Endothelial cell of umbilical vein (primary cell): ENCODE data around the gene TUFM. TPM values are rescaled to one million over a fixed set of nuclear protein-coding genes. Genes with fewer than 3 reads are reported as not detected.

ENCODE experiments used
- BruUV-seq: library from RNA; stranded (reverse); fragments of 400-500 nt; replicated peaks from 2 replicates; lab custom pipeline; 2021; lab: Mats Ljungman, UMichigan
- CTCF ChIA-PET: fragments of 300-600, 350-600 bp; sonication (Branson Sonifier 250); formaldehyde crosslinking; loops from one replicate; lab custom pipeline; 2021; ENCODE audit warnings: antibody characterized with exemption, inconsistent platforms; lab: Charles Lee
- POLR2A ChIA-PET: fragments of 300-600, 350-600 bp; sonication (Branson Sonifier 250); formaldehyde crosslinking; loops from one replicate; lab custom pipeline; 2021; ENCODE audit warnings: antibody characterized with exemption, inconsistent platforms; lab: Charles Lee
- DNase-seq: peaks from one replicate; pipeline ENCODE4 v3.0.0-alpha.2; 2011; ENCODE audit warnings: low read depth, low spot score
- FAIRE-seq: peaks from 2 replicates; lab custom pipeline; 2011; peaks lifted over from hg19 to GRCh38; lab: Jason Lieb, UNC
- H2AFZ ChIP-seq: 2 replicates; pipeline ENCODE4 v1.6.0; 2012; ENCODE audit warnings: low read depth, low read length, control low read depth, inconsistent platforms
- H3K27ac ChIP-seq: 2 replicates; pipeline ENCODE4 v1.5.1; 2011; ENCODE audit warnings: low read depth, mild to moderate bottlenecking, control low read depth, low read length, moderate library complexity; ENCODE audit not compliant: insufficient read depth
- H3K27me3 ChIP-seq, 2 experiments: 2 replicates each; pipeline versions ENCODE4 v1.6.0 to v1.6.1; 2011; ENCODE audit warnings: low read length in 2 of 2, mixed read lengths in 1 of 2; ENCODE audit not compliant: control insufficient read depth in 2 of 2, insufficient read depth in 2 of 2
- H3K36me3 ChIP-seq, 2 experiments: 2 replicates in 1 of 2; 3 replicates in 1 of 2; pipeline ENCODE4 v1.5.1; 2011; ENCODE audit warnings: low read length in 2 of 2, mild to moderate bottlenecking in 1 of 2, moderate library complexity in 1 of 2; ENCODE audit not compliant: control insufficient read depth in 2 of 2, insufficient read depth in 2 of 2; ENCODE audit errors: extremely low read depth in 1 of 2
- H3K4me1 ChIP-seq: 3 replicates; pipeline ENCODE4 v1.5.1; 2011; ENCODE audit warnings: mild to moderate bottlenecking, low read length; ENCODE audit not compliant: control insufficient read depth, insufficient read depth; ENCODE audit errors: extremely low read depth
- H3K4me2 ChIP-seq: 2 replicates; pipeline ENCODE4 v1.6.1; 2011; ENCODE audit warnings: low read length, control low read depth, mixed read lengths; ENCODE audit not compliant: insufficient read depth
- H3K4me3 ChIP-seq, 3 experiments: fragments of 200-600 bp in 1 of 3; sonication (generic), shearing (Covaris generic) in 1 of 3; replicated peaks in 1 of 3; 2 replicates each; pipeline ENCODE4 v1.5.1; 2011 to 2016; ENCODE audit warnings: control low read depth in 3 of 3, low read length in 3 of 3, mild to moderate bottlenecking in 2 of 3, inconsistent platforms in 1 of 3, low read depth in 1 of 3, moderate library complexity in 1 of 3; ENCODE audit not compliant: insufficient read depth in 1 of 3
- H3K79me2 ChIP-seq: 2 replicates; pipeline ENCODE4 v1.6.0; 2012; ENCODE audit warnings: low read length, inconsistent platforms; ENCODE audit not compliant: control insufficient read depth, insufficient read depth
- H3K9ac ChIP-seq: replicated peaks from 2 replicates; pipeline ENCODE3; 2011; ENCODE audit warnings: low read length, control low read depth; ENCODE audit not compliant: insufficient read depth; ENCODE audit errors: extremely low read depth
- H3K9me1 ChIP-seq: replicated peaks from 3 replicates; pipeline ENCODE4 v1.6.0; 2011; ENCODE audit warnings: mild to moderate bottlenecking, low read length; ENCODE audit not compliant: control insufficient read depth, insufficient read depth; ENCODE audit errors: extremely low read depth
- H3K9me3 ChIP-seq: replicated peaks from 2 replicates; pipeline ENCODE4 v1.5.1; 2012; ENCODE audit warnings: low read length, inconsistent platforms; ENCODE audit not compliant: control insufficient read depth, insufficient read depth
- H4K20me1 ChIP-seq: replicated peaks from 2 replicates; pipeline ENCODE3; 2011; ENCODE audit warnings: mild to moderate bottlenecking, low read length; ENCODE audit not compliant: control insufficient read depth, insufficient read depth; ENCODE audit errors: extremely low read depth
- EZH2 ChIP-seq: IDR thresholded peaks from 2 replicates; pipeline ENCODE4 v1.6.1; 2012; ENCODE audit warnings: borderline replicate concordance, low read depth, mild to moderate bottlenecking, moderate library complexity, low read length, inconsistent platforms; ENCODE audit not compliant: severe bottlenecking
- MYC ChIP-seq: IDR thresholded peaks from one replicate; pipeline ENCODE4 v1.6.1; 2011; ENCODE audit warnings: mild to moderate bottlenecking, low read depth, low read length
- POLR2A ChIP-seq: IDR thresholded peaks from 2 replicates; pipeline ENCODE4 v1.6.1; 2012; ENCODE audit warnings: low read depth, mild to moderate bottlenecking, control low read depth, low read length
- POLR2AphosphoS5 ChIP-seq: IDR thresholded peaks from 2 replicates; pipeline ENCODE4 v1.6.1; 2012; ENCODE audit warnings: low read depth, mild to moderate bottlenecking, control low read depth, low read length, moderate library complexity; ENCODE audit not compliant: insufficient read depth
- dilution Hi-C: fragments of 300-500 bp; cut with MboI; formaldehyde crosslinking; loops from one replicate; pipeline ENCODE4 v1.15.0; 2019; ENCODE audit warnings: low sequenced_read_pairs; ENCODE audit not compliant: extremely low pct_ligation_motif_present
- intact Hi-C: fragments of 100-400 bp; cut with micrococcal nuclease; formaldehyde crosslinking; loops from one replicate; pipeline ENCODE4 v1.10.0; 2022
- polyA plus RNA-seq, 4 experiments: library from polyadenylated mRNA; depleted of rRNA in 3 of 4; stranded (reverse) in 3 of 4; unstranded in 1 of 4; fragments of >200 nt; gene quantifications; 2 replicates each; pipeline versions ENCODE4 v1.2.1 to v1.2.3, GENCODE V29; 2011 to 2012; ENCODE audit warnings: missing spikeins in 1 of 4
- total RNA-seq: library from RNA; stranded (reverse); gene quantifications from 2 replicates; pipeline ENCODE4 v1.2.3, GENCODE V29; 2021
- TF ChIP-seq, protein P1 (sequence below), 2 donors: IDR thresholded peaks; 1 replicate in 1 of 2; 2 replicates in 1 of 2; pipeline ENCODE4 v1.5.1; 2011; ENCODE audit warnings: low read length in 2 of 2, mild to moderate bottlenecking in 2 of 2, moderate library complexity in 2 of 2, control low read depth in 1 of 2, inconsistent platforms in 1 of 2, low read depth in 1 of 2; ENCODE audit not compliant: insufficient read depth in 1 of 2; ENCODE audit errors: extremely low read depth in 1 of 2

The TUFM gene
- total and polyA plus RNA-seq, 2 donors (not counting 3 experiments of a cell fraction or from before 2014, with no cell fraction given), result 186 to 227 TPM

DNA sequence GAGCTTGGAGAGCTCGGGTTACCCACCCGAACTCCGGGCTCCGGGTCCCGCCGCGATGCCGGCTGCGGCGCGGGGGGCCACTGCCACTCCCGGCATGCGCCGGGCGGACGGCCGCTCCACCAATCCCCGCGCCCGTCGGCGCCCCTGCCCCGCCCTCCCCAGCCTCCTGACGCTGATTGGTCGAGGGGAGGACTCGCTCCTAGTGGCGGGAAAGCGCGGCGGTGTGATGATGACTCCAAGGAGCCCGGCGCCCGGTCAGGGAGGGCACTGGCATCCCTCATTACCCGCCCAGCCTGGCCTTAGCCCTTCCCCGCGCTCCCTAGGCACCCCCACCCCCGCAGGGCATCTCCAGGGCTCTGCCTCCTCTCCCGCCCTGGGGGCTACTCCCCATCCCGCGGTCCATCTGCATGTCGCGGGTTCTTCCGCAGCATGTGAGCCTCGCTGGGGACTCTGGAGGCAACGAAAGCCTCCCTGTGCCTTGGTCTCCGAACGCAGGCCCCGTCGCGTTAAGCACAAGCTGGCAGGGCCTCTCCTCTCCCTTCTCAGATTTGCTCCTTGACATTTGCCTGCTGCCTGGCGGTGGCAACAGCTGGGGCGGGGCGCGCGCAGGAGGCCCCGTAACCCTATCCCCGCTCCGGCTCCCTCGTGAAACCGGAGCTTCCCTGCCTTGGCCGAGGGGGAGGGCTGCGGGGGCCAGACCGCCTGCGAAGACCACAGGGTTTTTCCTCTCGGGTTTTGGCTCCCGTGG, 33.9 kb upstream of the TUFM start:
- intact Hi-C loops (no loop called here), dilution Hi-C loops (no loop called here)
- peak; percentile 81 for TF ChIP-seq POLR2A
- TF ChIP-seq, protein P1, sequence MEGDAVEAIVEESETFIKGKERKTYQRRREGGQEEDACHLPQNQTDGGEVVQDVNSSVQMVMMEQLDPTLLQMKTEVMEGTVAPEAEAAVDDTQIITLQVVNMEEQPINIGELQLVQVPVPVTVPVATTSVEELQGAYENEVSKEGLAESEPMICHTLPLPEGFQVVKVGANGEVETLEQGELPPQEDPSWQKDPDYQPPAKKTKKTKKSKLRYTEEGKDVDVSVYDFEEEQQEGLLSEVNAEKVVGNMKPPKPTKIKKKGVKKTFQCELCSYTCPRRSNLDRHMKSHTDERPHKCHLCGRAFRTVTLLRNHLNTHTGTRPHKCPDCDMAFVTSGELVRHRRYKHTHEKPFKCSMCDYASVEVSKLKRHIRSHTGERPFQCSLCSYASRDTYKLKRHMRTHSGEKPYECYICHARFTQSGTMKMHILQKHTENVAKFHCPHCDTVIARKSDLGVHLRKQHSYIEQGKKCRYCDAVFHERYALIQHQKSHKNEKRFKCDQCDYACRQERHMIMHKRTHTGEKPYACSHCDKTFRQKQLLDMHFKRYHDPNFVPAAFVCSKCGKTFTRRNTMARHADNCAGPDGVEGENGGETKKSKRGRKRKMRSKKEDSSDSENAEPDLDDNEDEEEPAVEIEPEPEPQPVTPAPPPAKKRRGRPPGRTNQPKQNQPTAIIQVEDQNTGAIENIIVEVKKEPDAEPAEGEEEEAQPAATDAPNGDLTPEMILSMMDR (IDR thresholded peaks at IDR 0.05; ENCODE audit: extremely low read depth in 1 of 2, insufficient read depth in 1 of 2, low read depth in 1 of 2, low read length in 2 of 2), result peak in 1 of 2 donors; percentile 18
- peak; percentile 77 for TF ChIP-seq POLR2AphosphoS5
- TF ChIP-seq EZH2, result no peak
- TF ChIP-seq MYC, result no peak
- no peaks in the 10 kb centered on the region for H3K27me3 ChIP-seq
- H3K9me3 ChIP-seq, result no peaks in the 10 kb centered on the region
- DNase-seq (peak; percentile 83), FAIRE-seq (peak; percentile 93)
- H3K9me1 ChIP-seq, result no peaks in the 10 kb centered on the region
- no peaks in the 10 kb centered on the region for H3K79me2 ChIP-seq
- peak overlapping the region; percentile 80 for H3K4me2 ChIP-seq
- peak overlapping the region; percentile 93 for H2AFZ ChIP-seq
- H3K27ac ChIP-seq, result no peak overlapping the region
- no peaks in the 10 kb centered on the region for H4K20me1 ChIP-seq
- peak overlapping the region; percentile 45 to 82 (median 80) for H3K4me3 ChIP-seq
- ChIA-PET CTCF (interaction anchor here (0.8 to 2.5 kb wide), 2 partner anchors 10 to 65 kb away, joined by 3 to 16 read pairs; no protein-coding TSS in a partner anchor), POLR2A (interaction anchor here (1.0 kb wide), 1 partner anchor 19 kb away, joined by 4 read pairs; no protein-coding TSS in a partner anchor)
- H3K4me1 ChIP-seq, result peaks cover 12% of the 10 kb centered on the region
- BruUV-seq, result no TSS peak
- peak overlapping the region; percentile 59 for H3K9ac ChIP-seq
- H3K36me3 ChIP-seq, result no peaks in the 10 kb centered on the region
